ENCODE measurements around the gene DISC1. TPM values are rescaled to one million over a fixed set of nuclear protein-coding genes. Genes with fewer than 3 reads are reported as not detected.
"Not testable (repeated sequence)": the region's sequence is repeated elsewhere in the genome, so short reads cannot be mapped to it uniquely, and the experiment has no call there.

Gene DISC1
- total RNA-seq, 1 experiment from 2014 or later, result 2.1 TPM

DNA sequence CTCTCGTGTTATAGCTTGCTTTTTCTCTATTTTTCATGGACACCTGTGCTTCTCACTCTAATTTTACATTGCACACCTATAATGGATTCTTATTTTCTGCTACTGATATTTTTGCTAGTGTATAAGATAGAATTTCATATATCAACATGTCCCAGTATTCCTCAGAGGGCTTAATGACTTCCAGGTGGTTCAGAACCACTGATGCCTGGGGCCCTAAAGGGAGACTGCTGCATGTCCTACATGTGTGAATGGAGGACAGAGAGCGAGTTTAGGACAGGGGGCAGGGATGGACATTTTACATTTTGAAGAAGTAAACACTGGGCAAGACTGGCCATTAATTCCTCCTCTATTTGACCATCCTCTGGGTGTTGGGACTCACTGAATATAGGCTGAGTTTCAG, 100.6 kb downstream of the DISC1 start:
- no peaks in the 10 kb centered on the region for H3K9me3 Mint-ChIP-seq (ENCODE audit: unreplicated experiment)
- intact Hi-C loops (cut with micrococcal nuclease), result loop anchor here (10.0 kb wide), 1 partner anchor 798 kb away; no protein-coding TSS in a partner anchor
- H3K27me3 Mint-ChIP-seq (ENCODE audit: insufficient read depth, unreplicated experiment), result no peaks in the 10 kb centered on the region
- ChIA-PET POLR2A (no interaction called here), CTCF (no interaction called here)
- no peaks in the 10 kb centered on the region for H3K4me1 Mint-ChIP-seq (ENCODE audit: insufficient read depth, unreplicated experiment)
- TF ChIP-seq CTCF (IDR thresholded peaks at IDR 0.05; ENCODE audit: unreplicated experiment), result no peak
- H3K4me3 Mint-ChIP-seq (ENCODE audit: unreplicated experiment), result no peak overlapping the region
- no TSS peak for BruUV-seq (replicated peaks)
- H3K36me3 Mint-ChIP-seq (ENCODE audit: insufficient read depth, unreplicated experiment), result no peaks in the 10 kb centered on the region
- H3K27ac Mint-ChIP-seq (ENCODE audit: low read depth, unreplicated experiment), result no peak overlapping the region
- no peak for DNase-seq (ENCODE audit: unreplicated experiment)

GRCh38 chr1:231728987-231729386, 102.4 kb downstream of the DISC1 start:
- H3K27ac Mint-ChIP-seq (ENCODE audit: low read depth, unreplicated experiment); H3K9me3 Mint-ChIP-seq (ENCODE audit: unreplicated experiment): not testable (repeated sequence)
- POLR2A ChIA-PET, result interaction anchor here (0.6 kb wide), 1 partner anchor 1100 kb away, joined by 3 read pairs; no protein-coding TSS in a partner anchor

DNA sequence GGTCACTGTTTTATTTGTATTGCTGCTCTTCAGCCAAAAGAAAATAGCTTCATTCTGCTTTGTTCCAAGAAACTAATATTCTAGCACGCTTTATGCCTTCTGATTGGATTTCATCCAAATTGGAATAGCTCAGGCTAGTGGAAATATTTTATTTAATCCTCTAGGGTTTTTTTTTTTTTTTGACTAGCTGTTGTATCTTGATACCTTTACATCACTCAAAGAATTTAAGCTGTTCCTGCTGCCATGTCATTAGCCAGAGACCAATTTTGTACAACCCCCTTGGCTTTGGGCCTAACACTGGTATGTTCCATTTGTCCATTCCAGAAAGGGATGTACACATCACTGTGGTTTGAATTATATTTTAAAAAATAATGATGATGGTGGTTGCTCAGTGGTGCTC, 103.0 kb downstream of the DISC1 start:
- DNase-seq (ENCODE audit: unreplicated experiment), result no peak

More at GRCh38 chr1:231728987-231729386, 102.4 kb downstream of the DISC1 start:
- H3K27me3 Mint-ChIP-seq (ENCODE audit: insufficient read depth, unreplicated experiment); H3K4me3 Mint-ChIP-seq (ENCODE audit: unreplicated experiment); BruUV-seq (replicated peaks); DNase-seq (ENCODE audit: unreplicated experiment); H3K4me1 Mint-ChIP-seq (ENCODE audit: insufficient read depth, unreplicated experiment); H3K36me3 Mint-ChIP-seq (ENCODE audit: insufficient read depth, unreplicated experiment): not testable (repeated sequence)
- CTCF ChIA-PET, result interaction anchor here (0.7 to 1.2 kb wide), 3 partner anchors 12 to 903 kb away, joined by 3 to 6 read pairs (median 3); no protein-coding TSS in a partner anchor
- intact Hi-C loops (cut with micrococcal nuclease), result loop anchor here (10.0 kb wide), 1 partner anchor 796 kb away; no protein-coding TSS in a partner anchor

GRCh38 chr1:231731268-231731667, 104.7 kb downstream of the DISC1 start:
- H3K9me3 Mint-ChIP-seq (ENCODE audit: unreplicated experiment), result no peaks in the 10 kb centered on the region
- H3K36me3 Mint-ChIP-seq (ENCODE audit: insufficient read depth, unreplicated experiment), result no peaks in the 10 kb centered on the region
- H3K4me3 Mint-ChIP-seq (ENCODE audit: unreplicated experiment), result no peak overlapping the region
- no peaks in the 10 kb centered on the region for H3K4me1 Mint-ChIP-seq (ENCODE audit: insufficient read depth, unreplicated experiment)
- intact Hi-C loops (cut with micrococcal nuclease), result no loop called here
- no TSS peak for BruUV-seq (replicated peaks)
- ChIA-PET POLR2A (interaction anchor here (0.9 kb wide), 1 partner anchor 8 kb away, joined by 3 read pairs; no protein-coding TSS in a partner anchor), CTCF (interaction anchor here (0.6 to 1.5 kb wide), 6 partner anchors 10 to 1485 kb away, joined by 3 to 6 read pairs (median 3); no protein-coding TSS in a partner anchor)
- DNase-seq (ENCODE audit: unreplicated experiment), result no peak
- H3K27ac Mint-ChIP-seq (ENCODE audit: low read depth, unreplicated experiment), result no peak overlapping the region
- no peaks in the 10 kb centered on the region for H3K27me3 Mint-ChIP-seq (ENCODE audit: insufficient read depth, unreplicated experiment)
- TF ChIP-seq CTCF (IDR thresholded peaks at IDR 0.05; ENCODE audit: unreplicated experiment), result no peak

More for the DNA sequence above, 103.0 kb downstream of the DISC1 start:
- no peak for TF ChIP-seq CTCF (IDR thresholded peaks at IDR 0.05; ENCODE audit: unreplicated experiment)
- Mint-ChIP-seq H3K27me3 (ENCODE audit: insufficient read depth, unreplicated experiment) (no peaks in the 10 kb centered on the region), H3K9me3 (ENCODE audit: unreplicated experiment) (no peaks in the 10 kb centered on the region), H3K4me3 (ENCODE audit: unreplicated experiment) (no peak overlapping the region), H3K36me3 (ENCODE audit: insufficient read depth, unreplicated experiment) (no peaks in the 10 kb centered on the region), H3K4me1 (ENCODE audit: insufficient read depth, unreplicated experiment) (no peaks in the 10 kb centered on the region), H3K27ac (ENCODE audit: low read depth, unreplicated experiment) (no peak overlapping the region)
- BruUV-seq (replicated peaks), result no TSS peak
- POLR2A ChIA-PET, result interaction anchor here (0.6 kb wide), 1 partner anchor 1100 kb away, joined by 3 read pairs; no protein-coding TSS in a partner anchor
- intact Hi-C loops (cut with micrococcal nuclease), result loop anchor here (10.0 kb wide), 1 partner anchor 795 kb away; no protein-coding TSS in a partner anchor
- CTCF ChIA-PET, result interaction anchor here (0.8 to 1.2 kb wide), 2 partner anchors 12 to 902 kb away, joined by 3 to 6 read pairs; no protein-coding TSS in a partner anchor

Measured in MCF 10A (cell line).